Prostate gland (tissue), 2 donors: ENCODE measurements around the gene OR13C9.
"Not testable (repeated sequence)": the region's sequence is repeated elsewhere in the genome, so short reads cannot be mapped to it uniquely, and the experiment has no call there.

Experiments
- CTCF ChIP-seq, 4 experiments: fragments of 200-600 bp in 2 of 4; fragments of 450-650 bp in 2 of 4; sonication (generic) in 2 of 4; IDR thresholded peaks; 1 replicate in 3 of 4; 2 replicates in 1 of 4; pipeline ENCODE4 v1.5.1; 2016 to 2019; ENCODE audit warnings: antibody characterized with exemption in 4 of 4, mild to moderate bottlenecking in 2 of 4, moderate library complexity in 2 of 4
- POLR2A ChIP-seq: fragments of 450-650 bp; IDR thresholded peaks from one replicate; pipeline ENCODE4 v1.6.1; 2016; ENCODE audit warnings: antibody characterized with exemption, mild to moderate bottlenecking

GRCh38 chr9:104598749-104599148 is 19.3 kb downstream of the OR13C9 start:
- TF ChIP-seq CTCF (IDR thresholded peaks at IDR 0.05); POLR2A: not testable (repeated sequence)
